GM12878 (cell line): ENCODE data around the gene GLA. TPM values are rescaled to one million over a fixed set of nuclear protein-coding genes. Genes with fewer than 3 reads are reported as not detected.

Experiments
- ATF2 ChIP-seq: IDR thresholded peaks from 2 replicates; pipeline ENCODE4 v1.6.1; 2012; ENCODE audit warnings: low read length, inconsistent platforms
- BMI1 ChIP-seq: fragments of 450-650 bp; IDR thresholded peaks from 2 replicates; pipeline ENCODE4 v1.6.1; 2016; ENCODE audit warnings: mild to moderate bottlenecking, moderate library complexity, borderline replicate concordance
- CREB1 ChIP-seq: IDR thresholded peaks from 2 replicates; pipeline ENCODE4 v1.6.1; 2012; ENCODE audit warnings: low read depth, mild to moderate bottlenecking, inconsistent platforms
- CREM ChIP-seq: IDR thresholded peaks from 2 replicates; pipeline ENCODE4 v1.6.1; 2014; ENCODE audit warnings: antibody characterized with exemption, low read depth
- DPF2 ChIP-seq: fragments of 450-650 bp; IDR thresholded peaks from 2 replicates; pipeline ENCODE4 v1.6.1; 2017; ENCODE audit warnings: mild to moderate bottlenecking
- EZH2 ChIP-seq: IDR thresholded peaks from 2 replicates; pipeline ENCODE4 v1.6.1; 2012; ENCODE audit warnings: low read depth, mild to moderate bottlenecking, control low read depth, inconsistent platforms, low read length, borderline replicate concordance; ENCODE audit not compliant: control insufficient read depth
- FOXK2 ChIP-seq: fragments of 450-650 bp; IDR thresholded peaks from 2 replicates; pipeline ENCODE4 v1.6.1; 2017; ENCODE audit warnings: mild to moderate bottlenecking, moderate library complexity
- FOXM1 ChIP-seq: IDR thresholded peaks from 2 replicates; pipeline ENCODE4 v1.6.1; 2012; ENCODE audit warnings: low read depth, mild to moderate bottlenecking, inconsistent platforms, low read length, moderate library complexity
- GABPA ChIP-seq: IDR thresholded peaks from 2 replicates; pipeline ENCODE4 v1.6.1; 2014; ENCODE audit warnings: antibody characterized with exemption, low read depth, mild to moderate bottlenecking, inconsistent platforms
- KAT2A ChIP-seq: conservative IDR thresholded peaks from 2 replicates; pipeline ENCODE4 v1.6.1; 2011; ENCODE audit warnings: low read depth, low read length; ENCODE audit not compliant: control insufficient read depth
- NFYA ChIP-seq: IDR thresholded peaks from 2 replicates; pipeline ENCODE4 v1.6.1; 2011; ENCODE audit warnings: low read depth, mild to moderate bottlenecking, low read length, improper control_type of control experiment, borderline replicate concordance
- NKRF ChIP-seq: fragments of 450-650 bp; conservative IDR thresholded peaks from 2 replicates; pipeline ENCODE4 v1.6.1; 2017; ENCODE audit warnings: mild to moderate bottlenecking, moderate library complexity
- POLR2AphosphoS5 ChIP-seq: IDR thresholded peaks from 2 replicates; pipeline ENCODE4 v1.6.1; 2011; ENCODE audit warnings: mild to moderate bottlenecking, low read length, inconsistent platforms
- SREBF2 ChIP-seq: IDR thresholded peaks from 2 replicates; pipeline ENCODE4 v1.6.1; 2012; ENCODE audit warnings: mild to moderate bottlenecking, low read length
- STAT1 ChIP-seq: fragments of 450-650 bp; conservative IDR thresholded peaks from 2 replicates; pipeline ENCODE4 v1.6.1; 2014; ENCODE audit warnings: antibody characterized with exemption, mild to moderate bottlenecking
- SUPT20H ChIP-seq: IDR thresholded peaks from 2 replicates; pipeline ENCODE4 v1.6.1; 2011; ENCODE audit warnings: low read depth, mild to moderate bottlenecking, low read length, moderate library complexity, borderline replicate concordance; ENCODE audit not compliant: control insufficient read depth
- TARDBP ChIP-seq: IDR thresholded peaks from 2 replicates; pipeline ENCODE4 v1.6.1; 2016; ENCODE audit warnings: borderline replicate concordance
- USF2 ChIP-seq: IDR thresholded peaks from 2 replicates; pipeline ENCODE4 v1.6.1; 2011; ENCODE audit warnings: low read depth, low read length, improper control_type of control experiment, borderline replicate concordance
- WRNIP1 ChIP-seq: IDR thresholded peaks from 2 replicates; pipeline ENCODE4 v1.6.1; 2011; ENCODE audit warnings: low read depth, low read length, improper control_type of control experiment, borderline replicate concordance
- YBX1 ChIP-seq: fragments of 450-650 bp; IDR thresholded peaks from 2 replicates; pipeline ENCODE4 v1.6.1; 2016; ENCODE audit warnings: antibody characterized with exemption
- YY1 ChIP-seq: IDR thresholded peaks from 2 replicates; pipeline ENCODE4 v1.6.1; 2011; ENCODE audit warnings: low read depth, mild to moderate bottlenecking, low read length
- ZBED1 ChIP-seq: IDR thresholded peaks from 2 replicates; pipeline ENCODE4 v1.6.1; 2016; ENCODE audit warnings: borderline replicate concordance
- ZNF274 ChIP-seq: IDR thresholded peaks from one replicate; pipeline ENCODE4 v1.8.0; 2011; ENCODE audit not compliant: insufficient read length, insufficient read depth
- ZNF592 ChIP-seq: fragments of 450-650 bp; IDR thresholded peaks from 2 replicates; pipeline ENCODE4 v1.6.1; 2017; ENCODE audit warnings: mild to moderate bottlenecking, moderate library complexity
- polyA plus RNA-seq, 11 experiments: library from polyadenylated mRNA; depleted of rRNA in 4 of 11; unstranded in 6 of 11; stranded (reverse) in 5 of 11; fragments of >200 nt; fragmentation: Nextera tagmentation in 4 of 11; fragmentation: Illumina TruSeq in 1 of 11; extraction: Ambion mirVana in 4 of 11; extraction: Trizol in 1 of 11; gene quantifications; 1 replicate in 1 of 11; 2 replicates in 10 of 11; pipeline versions ENCODE4 v1.2.1 to v1.2.3, GENCODE V29; 2011 to 2016; ENCODE audit warnings: inconsistent platforms in 2 of 11, missing spikeins in 2 of 11, low read depth in 1 of 11
- total RNA-seq, 4 experiments: library from RNA; depleted of rRNA in 3 of 4; stranded (reverse); fragments of >200 nt in 3 of 4; fragmentation: Illumina TruSeq in 1 of 4; extraction: Trizol in 1 of 4; gene quantifications; 2 replicates each; pipeline versions ENCODE4 v1.2.1 to v1.2.3, GENCODE V29; 2013 to 2021

The GLA gene
- total and polyA plus RNA-seq, 10 of the 15 experiments (the other 5 are each of a cell fraction or from before 2014, with no cell fraction given): 23.8 to 66.4 (median 29.1) TPM

- TF ChIP-seq NFYA (no peak), NKRF (peak; percentile 52), ATF2 (no peak), BMI1 (no peak), GABPA (peak; percentile 76), TARDBP (no peak), YY1 (no peak), FOXM1 (no peak), CREB1 (no peak), YBX1 (no peak), DPF2 (no peak), CREM (0 out of 2 replicates have a peak, but pooled peaks have one; percentile 19), ZNF274 (no peak), WRNIP1 (no peak), ZNF592 (no peak), ZBED1 (no peak), POLR2AphosphoS5 (peak; percentile 82), SREBF2 (no peak), EZH2 (no peak), FOXK2 (no peak), STAT1 (no peak), KAT2A (no peak), SUPT20H (no peak), USF2 (no peak; the same call in 1 of the 2 replicates)
Measured at GRCh38 chrX:101348452-101349192, 59.1 kb downstream of the GLA start, which contains the start of gene TIMM8A (continued).
